T-helper 17 cell (primary cell): ENCODE data around the gene CUBN. TPM values are rescaled to one million over a fixed set of nuclear protein-coding genes. Genes with fewer than 3 reads are reported as not detected.
A peak's percentile ranks its signal among the peaks of the same experiment; 100 is the strongest.

Experiments
- ATAC-seq: fragments of 150-1000 bp; cut with Tn5 transposase; 2 replicates; pipeline ENCODE4 v1.10.0; 2021; ENCODE audit warnings: mild to moderate bottlenecking, moderate library complexity
- DNase-seq, 3 donors: peaks; one replicate each; pipeline versions ENCODE4 v3.0.0 to v3.0.0-alpha.2; 2020 to 2021
- H3K9me3 ChIP-seq: one replicate; pipeline ENCODE4 v1.7.0; 2013; ENCODE audit warnings: low read length, mild to moderate bottlenecking; ENCODE audit not compliant: control insufficient read depth, poor library complexity, severe bottlenecking
- H3K27ac Mint-ChIP-seq: one replicate; pipeline ENCODE4 v1.8.0; 2022; ENCODE audit warnings: mild to moderate bottlenecking, moderate library complexity, mixed read lengths
- H3K27me3 Mint-ChIP-seq: one replicate; pipeline ENCODE4 v1.8.0; 2022; ENCODE audit warnings: mixed read lengths
- H3K36me3 Mint-ChIP-seq: one replicate; pipeline ENCODE4 v1.8.0; 2022; ENCODE audit warnings: low read depth, mixed read lengths
- H3K4me1 Mint-ChIP-seq: one replicate; pipeline ENCODE4 v1.8.0; 2022; ENCODE audit warnings: mild to moderate bottlenecking, mixed read lengths
- H3K4me3 Mint-ChIP-seq: one replicate; pipeline ENCODE4 v1.8.0; 2022; ENCODE audit warnings: mild to moderate bottlenecking, moderate library complexity, mixed read lengths
- total RNA-seq, 4 donors: library from RNA in 2 of 4; stranded (reverse) in 2 of 4; gene quantifications; one replicate each; pipeline ENCODE4 v1.2.3 and lab custom pipeline; 2022 to 2026

CUBN gene
- total RNA-seq, 2 donors from 2014 or later, result 3.1 to 5.3 TPM

DNA sequence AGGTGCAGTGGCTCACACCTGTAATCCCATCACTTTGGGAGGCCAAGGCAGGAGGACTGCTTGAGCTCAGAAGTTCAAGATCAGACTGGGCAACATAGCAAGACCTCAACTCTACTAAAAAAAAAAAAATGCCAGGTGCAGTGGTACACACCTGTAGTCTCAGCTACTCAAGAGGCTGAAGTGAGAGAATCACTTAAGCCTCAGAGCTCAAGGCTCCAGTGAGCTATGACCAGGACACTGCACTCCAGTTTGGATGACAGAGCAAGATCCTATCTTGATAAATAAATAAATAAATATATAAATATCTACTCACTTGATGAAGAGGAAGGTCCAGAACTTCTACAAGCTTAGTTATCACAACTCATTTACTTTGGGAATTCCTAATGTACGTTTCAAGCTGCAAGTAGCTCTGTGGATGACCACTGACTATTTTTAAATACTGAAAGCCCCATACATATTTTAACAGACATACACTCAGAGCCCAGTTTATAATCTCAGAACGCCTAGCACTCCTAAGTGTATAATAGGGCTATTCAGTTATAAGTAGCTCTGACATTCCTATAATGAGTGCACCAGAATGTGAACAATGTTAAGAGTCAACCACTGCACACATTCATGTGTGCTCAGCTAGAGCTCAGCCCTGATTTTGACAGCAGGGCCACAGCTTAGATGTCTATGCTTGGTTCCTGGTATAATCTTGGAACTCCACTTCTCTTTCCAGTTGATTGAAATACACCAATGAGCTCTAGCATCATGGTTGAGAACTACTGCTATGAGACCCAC, 119.1 kb downstream of the CUBN start:
- no peak for ATAC-seq
- Mint-ChIP-seq H3K4me1 (peaks cover 19% of the 10 kb centered on the region), H3K27me3 (no peaks in the 10 kb centered on the region), H3K4me3 (no peak overlapping the region), H3K27ac (no peak overlapping the region), H3K36me3 (no peaks in the 10 kb centered on the region)
- no peaks in the 10 kb centered on the region for H3K9me3 ChIP-seq
- DNase-seq, result no peak

DNA sequence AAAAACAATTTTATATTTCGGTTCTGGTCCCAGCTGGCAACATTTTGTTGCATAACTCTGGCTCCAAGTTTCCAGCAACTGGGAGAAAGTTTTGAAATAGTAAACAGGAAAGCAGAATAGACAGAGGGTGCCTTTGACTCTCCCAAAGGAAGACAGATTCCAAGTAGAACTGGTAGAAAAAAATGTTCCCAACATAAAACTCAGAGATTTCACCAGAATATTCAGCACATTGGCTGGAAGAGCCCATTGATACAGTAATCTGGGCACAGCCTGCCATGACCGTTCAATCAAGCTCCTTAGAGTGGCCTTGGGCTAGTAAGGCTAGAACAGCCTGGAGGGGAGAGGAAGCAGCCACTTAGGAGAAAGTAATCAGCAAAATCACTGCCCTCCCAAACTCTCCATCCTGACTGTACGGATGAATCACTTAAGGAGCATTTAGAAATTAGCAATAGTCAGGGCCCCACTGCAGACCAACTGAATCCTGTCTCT, 120.4 kb downstream of the CUBN start:
- H3K9me3 ChIP-seq, result no peaks in the 10 kb centered on the region
- DNase-seq (no peak), ATAC-seq (no peak)
- Mint-ChIP-seq H3K4me3 (no peak overlapping the region), H3K27ac (peak overlapping the region; percentile 82), H3K4me1 (peaks cover 19% of the 10 kb centered on the region), H3K36me3 (no peaks in the 10 kb centered on the region), H3K27me3 (no peaks in the 10 kb centered on the region)

DNA sequence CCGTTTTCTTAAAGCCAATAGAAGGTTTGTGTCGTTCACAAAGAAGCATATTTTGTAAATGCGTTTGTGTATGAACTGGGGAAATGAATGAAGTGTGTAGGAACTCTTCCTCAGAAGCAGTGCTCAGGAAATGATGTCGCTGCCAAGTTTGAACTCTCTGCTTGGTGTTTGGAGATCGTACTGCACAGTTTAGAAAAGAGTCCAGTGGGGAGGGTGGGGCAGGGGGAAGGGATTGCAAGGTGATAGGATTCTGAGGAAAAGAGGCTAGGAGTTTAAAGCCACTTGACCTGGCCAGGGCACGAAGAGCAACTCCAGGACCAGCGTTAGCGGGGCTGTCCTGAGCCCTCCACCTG, 122.2 kb downstream of the CUBN start:
- Mint-ChIP-seq H3K27me3 (no peaks in the 10 kb centered on the region), H3K36me3 (no peaks in the 10 kb centered on the region), H3K27ac (peak overlapping the region; percentile 99), H3K4me3 (no peak overlapping the region), H3K4me1 (peaks cover 27% of the 10 kb centered on the region)
- no peak for DNase-seq
- no peak for ATAC-seq
- H3K9me3 ChIP-seq, result no peaks in the 10 kb centered on the region

DNA sequence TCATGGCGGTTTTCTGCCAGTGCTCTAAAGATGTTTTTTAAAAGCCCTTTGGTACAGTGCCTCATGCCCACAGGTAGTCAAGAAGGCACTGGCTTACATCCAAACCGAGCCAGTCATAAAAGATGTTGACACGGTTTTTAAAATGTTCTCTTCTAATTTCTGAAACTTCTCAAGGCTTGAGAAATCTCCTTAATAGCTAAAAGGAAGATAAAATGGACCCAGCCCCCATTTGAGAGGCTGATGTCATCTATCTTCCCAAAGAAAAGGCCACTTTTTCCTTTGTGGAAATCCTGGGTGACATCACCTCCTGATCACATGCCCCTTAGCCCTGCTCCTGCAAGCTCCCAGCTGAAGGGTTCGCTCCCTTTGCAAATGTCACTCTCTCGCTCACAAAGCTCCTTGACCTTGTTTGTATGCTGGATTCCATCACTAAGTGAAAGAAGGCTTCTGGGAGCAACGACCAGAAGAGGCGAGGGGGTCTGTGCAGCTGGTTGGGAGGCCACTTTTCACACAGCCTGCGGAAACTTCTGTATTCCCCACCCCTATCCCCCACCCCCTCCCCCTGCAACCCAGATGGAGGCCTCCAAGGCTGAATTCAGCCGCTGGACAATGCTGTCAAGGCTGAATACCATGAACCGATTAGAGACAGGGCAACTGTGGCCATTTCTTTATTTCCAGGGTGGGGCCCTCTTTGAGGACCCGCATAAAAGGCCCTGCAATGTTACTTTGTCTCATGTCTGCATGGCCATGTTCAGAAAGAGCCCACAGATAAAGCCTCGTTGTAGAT, 122.8 kb downstream of the CUBN start:
- Mint-ChIP-seq H3K36me3 (no peaks in the 10 kb centered on the region), H3K4me1 (peaks cover 32% of the 10 kb centered on the region), H3K4me3 (no peak overlapping the region), H3K27ac (peak overlapping the region; percentile 99), H3K27me3 (no peaks in the 10 kb centered on the region)
- DNase-seq (no peak), ATAC-seq (no peak)
- no peaks in the 10 kb centered on the region for H3K9me3 ChIP-seq

DNA sequence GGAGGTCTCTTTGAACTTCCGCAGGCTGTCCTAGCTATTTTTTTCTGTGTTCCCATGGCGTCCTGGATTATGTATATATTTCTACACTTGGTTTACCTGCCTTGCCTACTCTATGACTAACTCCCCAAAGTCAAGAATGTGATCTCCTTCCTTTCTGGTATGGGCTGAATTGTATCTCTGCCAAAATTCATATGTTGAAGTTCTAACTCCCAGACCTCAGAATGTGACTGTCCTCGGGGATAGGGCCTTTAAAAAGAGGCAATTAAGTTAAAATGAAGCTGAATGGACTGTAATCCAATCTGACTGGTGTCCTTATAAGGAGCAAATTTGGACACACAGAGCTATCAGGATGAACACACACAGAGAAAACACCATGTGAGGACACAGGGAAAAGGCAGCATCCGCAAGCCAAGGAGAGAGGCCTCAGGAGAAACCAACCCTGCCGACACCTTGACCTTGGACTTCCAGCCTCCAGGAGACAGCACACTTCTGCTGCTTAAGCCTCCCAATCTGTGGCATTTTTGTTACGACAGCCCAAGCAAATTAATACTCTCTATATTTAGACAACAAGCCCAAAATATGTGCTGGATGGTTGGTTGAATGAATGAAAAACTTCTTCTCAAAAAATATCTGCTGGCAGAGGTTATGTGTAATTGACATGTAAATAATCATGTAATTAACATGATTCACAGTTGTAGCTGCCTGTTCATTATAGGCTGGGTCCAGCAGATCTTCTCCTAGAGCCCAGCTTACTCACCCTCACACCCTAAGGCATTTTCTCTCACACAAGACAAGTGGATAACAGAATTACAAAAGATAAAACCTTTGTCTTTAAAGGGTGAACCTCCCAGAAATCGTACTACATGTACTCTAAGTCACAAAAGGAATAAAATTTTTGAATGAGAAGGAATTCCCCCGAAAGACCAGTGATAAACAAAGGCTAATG, 123.7 kb downstream of the CUBN start:
- H3K4me1 Mint-ChIP-seq, result peaks cover 35% of the 10 kb centered on the region
- H3K9me3 ChIP-seq, result no peaks in the 10 kb centered on the region
- DNase-seq (no peak), ATAC-seq (no peak)
- H3K27ac Mint-ChIP-seq, result peak overlapping the region; percentile 99
- H3K27me3 Mint-ChIP-seq, result no peaks in the 10 kb centered on the region
- H3K36me3 Mint-ChIP-seq, result no peaks in the 10 kb centered on the region
- no peak overlapping the region for H3K4me3 Mint-ChIP-seq

DNA sequence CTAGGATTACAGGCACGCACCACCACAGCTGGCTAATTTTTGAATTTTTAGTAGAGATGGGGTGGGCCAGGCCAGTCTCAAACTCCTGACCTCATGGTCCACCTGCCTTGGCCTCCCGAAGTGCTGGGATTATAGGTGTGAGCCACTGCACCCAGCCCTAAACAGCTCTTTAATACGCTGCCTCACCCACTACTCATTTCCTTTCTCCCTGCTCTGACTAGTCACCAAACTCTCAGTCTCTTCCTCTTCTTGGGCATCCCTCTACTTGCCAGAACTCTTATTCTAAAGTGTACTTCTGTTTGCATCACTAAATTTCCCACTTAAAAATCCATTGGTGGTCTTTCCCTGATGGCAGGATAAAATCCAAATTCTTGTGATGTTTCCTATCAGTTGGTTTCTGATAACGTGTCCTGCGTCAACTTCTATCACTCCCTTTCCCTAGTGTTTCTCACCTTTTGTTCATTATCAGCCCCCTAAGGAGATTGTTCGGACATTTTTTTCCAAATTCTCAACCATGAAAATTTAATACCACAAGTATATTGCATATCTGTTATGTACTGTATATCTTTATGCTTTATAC, 124.7 kb downstream of the CUBN start:
- H3K4me1 Mint-ChIP-seq, result peaks cover 33% of the 10 kb centered on the region
- no peak for DNase-seq
- H3K36me3 Mint-ChIP-seq, result no peaks in the 10 kb centered on the region
- peak overlapping the region; percentile 99 for H3K27ac Mint-ChIP-seq
- no peak overlapping the region for H3K4me3 Mint-ChIP-seq
- H3K27me3 Mint-ChIP-seq, result no peaks in the 10 kb centered on the region
- no peaks in the 10 kb centered on the region for H3K9me3 ChIP-seq
- no peak for ATAC-seq

DNA sequence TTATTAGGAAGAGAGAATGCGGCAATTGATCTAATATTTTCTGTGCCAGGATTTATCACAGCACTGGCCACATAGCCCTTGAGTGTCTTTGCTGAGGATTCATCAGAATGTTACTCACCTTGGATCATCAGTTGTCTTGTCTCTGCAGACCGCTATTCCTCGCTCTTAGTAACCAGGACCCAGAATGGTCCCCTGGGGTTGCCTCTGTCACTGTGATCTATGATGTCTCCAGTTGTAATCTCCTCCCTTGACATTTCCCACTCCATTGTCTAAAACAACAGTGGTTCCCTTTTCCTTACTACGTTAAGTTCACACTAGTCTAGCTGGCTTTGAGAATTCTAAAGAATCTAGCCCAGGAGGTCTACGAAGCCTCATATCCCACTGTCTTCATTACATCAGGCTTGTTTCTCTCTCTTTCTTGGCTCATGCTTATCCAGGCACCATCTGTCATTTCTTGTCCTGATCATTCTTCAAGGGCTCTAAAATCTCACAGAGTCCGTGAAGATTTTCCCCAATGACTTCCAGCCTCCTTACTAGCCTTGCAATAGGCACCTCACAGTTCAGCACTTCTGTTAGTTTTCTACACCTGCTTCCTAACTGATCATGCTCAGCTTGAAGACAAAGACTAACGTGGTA, 125.8 kb downstream of the CUBN start:
- H3K36me3 Mint-ChIP-seq, result no peaks in the 10 kb centered on the region
- H3K27me3 Mint-ChIP-seq, result no peaks in the 10 kb centered on the region
- DNase-seq (no peak), ATAC-seq (no peak)
- no peak overlapping the region for H3K4me3 Mint-ChIP-seq
- H3K4me1 Mint-ChIP-seq, result peaks cover 31% of the 10 kb centered on the region
- no peaks in the 10 kb centered on the region for H3K9me3 ChIP-seq
- peak overlapping the region; percentile 99 for H3K27ac Mint-ChIP-seq

DNA sequence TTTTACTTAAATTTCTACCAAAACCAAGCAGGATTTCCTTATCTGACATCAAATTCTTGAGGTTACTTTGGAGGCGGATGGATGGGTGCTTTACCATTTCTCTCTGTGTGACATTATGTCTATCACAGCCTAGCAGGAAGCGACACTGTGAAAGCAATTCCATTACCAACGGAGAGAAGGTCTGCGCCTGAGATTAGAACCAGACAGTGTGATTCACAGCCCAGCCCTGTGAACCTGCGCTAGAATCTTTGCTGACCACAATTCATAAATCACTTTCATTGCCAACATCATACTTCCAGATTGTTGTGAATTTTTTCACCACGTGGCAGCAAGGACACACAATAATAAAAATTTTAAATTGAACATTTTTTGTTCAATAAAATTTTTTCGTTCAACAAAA, 126.5 kb downstream of the CUBN start:
- ATAC-seq (peak; percentile 83), DNase-seq (peak; percentile 28 to 65 (median 51))
- H3K9me3 ChIP-seq, result no peaks in the 10 kb centered on the region
- Mint-ChIP-seq H3K4me1 (peaks cover 31% of the 10 kb centered on the region), H3K27me3 (no peaks in the 10 kb centered on the region), H3K36me3 (no peaks in the 10 kb centered on the region), H3K4me3 (peak overlapping the region; percentile 85), H3K27ac (peak overlapping the region; percentile 99)

DNA sequence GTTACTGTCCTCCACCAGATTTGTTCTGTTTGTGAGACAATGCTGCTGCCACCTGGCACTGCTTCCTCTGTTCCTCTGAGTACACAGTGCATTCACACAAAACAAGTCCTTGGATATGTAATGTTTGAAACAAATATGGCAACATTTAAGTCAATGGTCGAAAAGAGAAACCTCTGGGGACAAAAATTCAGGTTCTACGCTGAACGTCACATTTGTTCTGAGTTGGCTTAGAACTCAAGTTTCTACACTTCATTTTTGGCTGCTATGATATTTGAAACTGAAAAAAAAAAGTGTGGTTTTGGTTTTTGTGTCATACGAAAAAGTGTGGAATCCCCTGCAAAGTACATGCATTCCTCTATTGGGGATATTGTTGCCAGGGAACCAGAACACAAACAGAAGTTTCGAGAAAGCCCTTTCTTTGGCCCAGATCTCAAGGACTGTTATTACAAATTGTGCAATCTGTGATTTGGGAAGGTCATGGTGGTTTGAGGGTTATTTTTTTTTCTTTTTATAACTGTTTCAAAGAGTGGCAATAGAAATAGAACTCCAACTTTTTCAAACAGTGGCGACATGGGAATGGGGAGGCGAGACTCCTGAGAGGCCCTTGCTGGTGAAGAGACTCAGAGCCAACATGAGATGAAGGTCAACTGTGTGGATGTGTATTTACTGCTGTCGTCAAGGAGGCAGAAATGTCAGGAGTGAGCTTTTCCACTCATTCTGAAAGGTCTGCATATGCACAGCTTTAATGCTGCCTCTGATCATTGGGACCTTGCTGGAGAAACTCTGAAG, 127.5 kb downstream of the CUBN start:
- no peaks in the 10 kb centered on the region for H3K9me3 ChIP-seq
- Mint-ChIP-seq H3K27me3 (no peaks in the 10 kb centered on the region), H3K27ac (peak overlapping the region; percentile 99), H3K4me1 (peaks cover 23% of the 10 kb centered on the region), H3K36me3 (no peaks in the 10 kb centered on the region), H3K4me3 (peak overlapping the region; percentile 85)
- peak; percentile 68 for ATAC-seq
- DNase-seq, result peak in 2 of 3 donors; percentile 15 to 26

DNA sequence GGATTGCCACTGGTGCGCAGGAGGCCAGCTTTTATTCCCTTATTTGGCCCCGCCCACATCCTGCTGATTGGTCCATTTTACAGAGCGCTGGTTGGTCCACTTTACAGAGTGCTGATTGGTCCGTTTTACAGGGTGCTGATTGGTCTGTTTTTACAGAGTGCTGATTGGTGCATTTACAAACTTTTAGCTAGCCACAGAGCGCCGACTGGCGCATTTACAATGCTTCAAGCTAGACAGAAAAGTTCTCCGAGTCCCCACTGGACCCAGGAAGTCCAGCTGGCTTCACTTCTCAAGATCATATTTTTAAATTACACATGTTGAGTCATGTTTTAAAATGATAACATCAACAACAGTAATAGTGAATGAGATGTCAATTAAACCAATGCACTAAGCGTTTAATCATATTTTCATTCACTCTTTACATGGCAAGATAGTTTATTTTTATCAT, 128.3 kb downstream of the CUBN start:
- Mint-ChIP-seq H3K36me3 (no peaks in the 10 kb centered on the region), H3K27me3 (no peaks in the 10 kb centered on the region), H3K4me3 (no peak overlapping the region), H3K4me1 (peaks cover 23% of the 10 kb centered on the region), H3K27ac (peak overlapping the region; percentile 99)
- H3K9me3 ChIP-seq, result no peaks in the 10 kb centered on the region
- ATAC-seq (no peak), DNase-seq (no peak)

DNA sequence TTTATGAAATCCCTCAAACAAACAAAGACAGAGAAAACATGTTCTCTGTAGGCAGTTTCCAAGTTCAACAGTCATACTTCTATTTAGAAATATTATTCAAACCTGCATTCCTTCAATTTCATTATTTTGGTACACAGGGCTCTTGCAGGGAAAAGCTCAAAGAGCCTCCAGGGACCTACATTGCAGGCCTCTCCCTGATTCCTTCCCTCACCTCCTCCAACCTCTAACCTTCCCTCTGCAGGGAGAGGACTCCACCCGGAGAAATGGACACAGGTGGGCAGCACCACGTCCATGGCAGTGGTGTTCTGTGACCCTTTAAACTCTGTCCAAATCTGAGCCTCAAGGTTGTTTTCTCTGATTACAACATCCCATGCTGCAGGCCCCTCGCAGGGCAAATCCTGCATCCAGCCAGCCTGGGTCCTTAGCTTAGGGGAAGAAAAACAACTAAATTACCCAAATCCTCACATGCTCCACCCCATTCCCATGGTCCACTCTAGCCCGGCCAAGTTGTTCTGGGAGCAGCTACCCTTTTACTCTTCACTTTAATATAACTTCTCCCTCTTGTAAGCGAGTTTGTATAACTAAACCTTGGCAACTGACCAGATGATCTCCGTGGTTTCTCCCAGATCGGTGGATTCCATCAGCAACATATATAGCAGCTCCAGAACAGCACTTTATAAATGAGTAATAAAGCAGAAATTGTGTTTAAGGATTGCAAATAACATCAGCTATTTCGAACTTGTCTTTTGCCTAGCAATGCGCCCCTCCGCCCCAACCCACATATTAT, 129.8 kb downstream of the CUBN start:
- H3K9me3 ChIP-seq, result no peaks in the 10 kb centered on the region
- no peak overlapping the region for H3K4me3 Mint-ChIP-seq
- H3K4me1 Mint-ChIP-seq, result peaks cover 28% of the 10 kb centered on the region
- DNase-seq, result no peak
- ATAC-seq, result no peak
- no peaks in the 10 kb centered on the region for H3K27me3 Mint-ChIP-seq
- H3K27ac Mint-ChIP-seq, result peak overlapping the region; percentile 99
- no peaks in the 10 kb centered on the region for H3K36me3 Mint-ChIP-seq
